H1 (cell line): ENCODE data around the gene GUCY1A2. TPM values are rescaled to one million over a fixed set of nuclear protein-coding genes. Genes with fewer than 3 reads are reported as not detected.

ENCODE experiments used
- CHD7 ChIP-seq: fragments of 300-600 bp; sonication (generic); IDR thresholded peaks from 2 replicates; pipeline ENCODE4 v1.7.1; 2012; ENCODE audit warnings: low read length, moderate library complexity, mild to moderate bottlenecking, inconsistent platforms; ENCODE audit not compliant: insufficient replicate concordance
- E2F6 ChIP-seq: IDR thresholded peaks from 2 replicates; pipeline ENCODE4 v1.6.1; 2012; ENCODE audit warnings: inconsistent platforms
- GTF2F1 ChIP-seq: IDR thresholded peaks from 2 replicates; pipeline ENCODE4 v1.6.1; 2012; ENCODE audit warnings: low read depth, low read length, improper control_type of control experiment, borderline replicate concordance
- JUN ChIP-seq: IDR thresholded peaks from 2 replicates; pipeline ENCODE4 v1.6.1; 2011; ENCODE audit warnings: low read depth, mild to moderate bottlenecking, improper control_type of control experiment, low read length
- MAX ChIP-seq: IDR thresholded peaks from 2 replicates; pipeline ENCODE4 v1.6.1; 2012; ENCODE audit warnings: inconsistent platforms
- POLR2A ChIP-seq, 2 experiments: IDR thresholded peaks; 1 replicate in 1 of 2; 2 replicates in 1 of 2; pipeline ENCODE4 v1.6.1; 2011; ENCODE audit warnings: low read depth in 2 of 2, low read length in 2 of 2, mild to moderate bottlenecking in 2 of 2; ENCODE audit errors: control extremely low read depth in 1 of 2
- SP2 ChIP-seq: IDR thresholded peaks from 2 replicates; pipeline ENCODE4 v1.6.1; 2012; ENCODE audit warnings: mild to moderate bottlenecking, low read length, inconsistent platforms
- TCF12 ChIP-seq: IDR thresholded peaks from 2 replicates; pipeline ENCODE4 v1.6.1; 2011; ENCODE audit warnings: low read depth, mild to moderate bottlenecking, low read length
- polyA plus RNA-seq, 7 experiments: library from polyadenylated mRNA; depleted of rRNA in 3 of 7; stranded (reverse) in 5 of 7; unstranded in 2 of 7; fragments of >200 nt in 5 of 7; fragments of 200-250 nt in 2 of 7; gene quantifications; 1 replicate in 5 of 7; 2 replicates in 1 of 7; 4 replicates in 1 of 7; pipeline versions ENCODE4 v1.2.1 to v1.2.3, GENCODE V29; 2011 to 2013; ENCODE audit warnings: missing spikeins in 2 of 7, mixed read lengths in 2 of 7
- total RNA-seq: library from RNA; stranded (reverse); fragmentation: NEBNext Ultra II Directional; extraction: Animal tissue kit (Norgen Biotek cat#: 25700); gene quantifications from 2 replicates; pipeline ENCODE4 v1.2.1, GENCODE V29; 2021

Gene GUCY1A2
- total and polyA plus RNA-seq, 2 of the 8 experiments (the other 6 are each of a cell fraction or from before 2014, with no cell fraction given) = 0.11 to 1.9 TPM

- TF ChIP-seq CHD7 (no peak), TCF12 (no peak), GTF2F1 (no peak), MAX (no peak), E2F6 (no peak), POLR2A (IDR thresholded peaks at IDR 0.05; ENCODE audit: control extremely low read depth in 1 of 2, low read depth in 2 of 2, low read length in 2 of 2) (no peak), JUN (no peak), SP2 (no peak)
Observed at GRCh38 chr11:106815209-106815608, 203.1 kb downstream of the GUCY1A2 start (continued).
